HG02840 (cell line): ENCODE measurements around the gene RGN.
"Not testable (repeated sequence)": the region's sequence is repeated elsewhere in the genome, so short reads cannot be mapped to it uniquely, and the experiment has no call there.

ENCODE experiments used
- ATAC-seq: cut with Tn5 transposase; IDR thresholded peaks from one replicate; pipeline ENCODE4 v1.9.1; 2021; ENCODE audit warnings: mild to moderate bottlenecking, moderate library complexity, moderate number of reproducible peaks; ENCODE audit not compliant: unreplicated experiment, low FRiP score

The RGN gene

GRCh38 chrX:47078129-47079043, at the start of gene RGN:
Gene RGN (plus strand): TSS chrX:47078443. CDS start chrX:47081145, 2,702 bp downstream.
- ATAC-seq, result no peak

DNA sequence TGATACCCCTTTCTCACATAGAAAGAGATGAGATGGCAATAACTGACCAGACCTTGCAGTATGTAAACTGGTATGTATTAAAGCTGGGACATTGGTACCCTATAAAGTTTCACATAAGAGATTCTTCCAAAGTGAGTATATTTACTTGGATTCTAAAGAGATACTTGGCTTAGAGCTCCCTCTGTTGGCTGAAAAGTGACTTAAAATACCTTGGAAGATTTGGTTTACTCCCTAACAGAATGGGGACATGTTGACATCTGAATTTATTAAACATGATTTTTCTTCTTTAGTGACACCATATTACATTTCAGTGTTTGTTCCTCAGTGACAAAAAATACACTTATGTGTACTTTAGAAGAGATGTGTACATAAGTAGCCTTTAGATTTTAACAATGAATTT, 47.9 kb upstream of the RGN start:
- no peak for ATAC-seq

DNA sequence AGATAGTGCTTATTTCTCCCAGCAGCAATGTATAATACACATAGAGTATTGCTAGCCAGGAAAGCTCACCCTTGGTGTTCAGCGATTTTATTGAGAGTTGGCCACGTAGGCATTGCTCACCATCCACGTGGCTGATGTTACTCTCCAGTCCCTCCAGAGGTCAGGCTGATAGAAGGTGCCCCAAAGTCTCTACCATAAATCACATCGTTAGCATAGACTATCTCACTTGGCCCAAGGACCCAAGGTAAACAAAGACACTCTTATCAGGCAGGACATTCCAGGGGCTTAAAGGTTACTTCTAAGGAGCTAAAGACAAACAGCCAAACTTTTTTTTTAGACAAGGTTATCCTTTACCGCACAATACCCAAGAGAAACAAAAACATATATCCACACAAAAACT, 30.3 kb upstream of the RGN start:
- ATAC-seq, result no peak

GRCh38 chrX:47059142-47059874, 18.9 kb upstream of the RGN start:
- ATAC-seq, result no peak

- no peak for ATAC-seq
These were observed 17.5 kb upstream of the RGN start for GRCh38 chrX:47060708-47061107.

- no peak for ATAC-seq
These were observed 16.9 kb upstream of the RGN start for GRCh38 chrX:47061238-47061919.

- no peak for ATAC-seq
These were observed 15.1 kb upstream of the RGN start for GRCh38 chrX:47063179-47063578.

- no peak for ATAC-seq
These were observed 10.0 kb upstream of the RGN start for GRCh38 chrX:47068214-47068613.

DNA sequence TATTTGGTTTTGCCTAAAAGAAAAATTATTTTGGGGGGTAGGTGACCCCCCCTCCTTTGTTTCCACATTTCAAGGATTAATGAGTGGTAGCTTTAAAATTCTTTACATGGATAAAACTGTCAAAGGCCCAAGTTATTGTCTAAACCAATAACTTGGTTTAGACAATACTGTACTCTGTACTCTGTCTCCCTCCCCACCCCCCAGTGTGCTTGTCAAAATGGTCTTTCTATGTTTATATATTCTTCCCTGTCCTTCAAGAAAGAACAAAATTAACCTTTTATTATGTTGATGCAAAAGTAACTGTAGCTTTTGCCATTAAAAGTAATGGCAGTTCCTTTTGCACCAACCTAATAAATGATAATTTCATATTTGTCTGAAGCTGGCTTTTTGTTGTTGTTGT, 9.5 kb upstream of the RGN start:
- ATAC-seq, result no peak

GRCh38 chrX:47080215-47080914, 2.1 kb downstream of the RGN start:
- no peak for ATAC-seq

DNA sequence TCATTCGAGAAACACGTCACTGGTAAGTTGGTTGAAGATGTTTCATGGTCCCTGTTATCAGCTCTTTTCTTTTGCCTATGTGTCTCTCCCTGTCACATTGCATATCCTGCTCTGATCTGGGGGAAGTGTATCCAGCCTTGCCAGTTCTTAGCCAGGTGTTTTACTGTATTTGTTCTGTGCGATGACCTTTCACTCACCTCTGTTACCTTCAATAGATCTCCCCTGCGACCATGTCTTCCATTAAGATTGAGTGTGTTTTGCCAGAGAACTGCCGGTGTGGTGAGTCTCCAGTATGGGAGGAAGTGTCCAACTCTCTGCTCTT, 2.6 kb downstream of the RGN start:
- no peak for ATAC-seq

- no peak for ATAC-seq
These were observed 13.0 kb downstream of the RGN start for GRCh38 chrX:47091149-47091775.

- no peak for ATAC-seq
These were observed 15.0 kb downstream of the RGN start for GRCh38 chrX:47093248-47093647.

DNA sequence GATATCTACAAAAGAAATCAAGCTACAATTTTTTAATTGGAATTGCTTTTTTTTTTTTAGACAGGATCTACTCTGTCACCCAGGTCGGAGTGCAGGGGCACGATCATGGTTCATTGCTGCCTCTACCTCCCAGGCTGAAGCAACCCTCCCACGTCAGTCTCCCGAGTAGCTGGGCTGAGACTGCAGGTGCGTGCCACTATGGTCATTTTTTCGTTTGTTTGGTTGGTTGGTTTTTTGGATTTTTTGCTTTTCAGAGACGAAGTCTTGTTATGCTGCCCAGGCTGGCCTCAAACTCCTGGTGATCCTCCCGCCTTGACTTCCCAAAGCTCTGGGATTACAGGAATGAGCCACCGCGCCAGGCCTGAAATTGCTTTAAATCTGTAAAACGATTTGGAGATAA, 15.6 kb downstream of the RGN start:
- ATAC-seq, result no peak

GRCh38 chrX:47097018-47097417, 18.8 kb downstream of the RGN start:
- ATAC-seq, result no peak

DNA sequence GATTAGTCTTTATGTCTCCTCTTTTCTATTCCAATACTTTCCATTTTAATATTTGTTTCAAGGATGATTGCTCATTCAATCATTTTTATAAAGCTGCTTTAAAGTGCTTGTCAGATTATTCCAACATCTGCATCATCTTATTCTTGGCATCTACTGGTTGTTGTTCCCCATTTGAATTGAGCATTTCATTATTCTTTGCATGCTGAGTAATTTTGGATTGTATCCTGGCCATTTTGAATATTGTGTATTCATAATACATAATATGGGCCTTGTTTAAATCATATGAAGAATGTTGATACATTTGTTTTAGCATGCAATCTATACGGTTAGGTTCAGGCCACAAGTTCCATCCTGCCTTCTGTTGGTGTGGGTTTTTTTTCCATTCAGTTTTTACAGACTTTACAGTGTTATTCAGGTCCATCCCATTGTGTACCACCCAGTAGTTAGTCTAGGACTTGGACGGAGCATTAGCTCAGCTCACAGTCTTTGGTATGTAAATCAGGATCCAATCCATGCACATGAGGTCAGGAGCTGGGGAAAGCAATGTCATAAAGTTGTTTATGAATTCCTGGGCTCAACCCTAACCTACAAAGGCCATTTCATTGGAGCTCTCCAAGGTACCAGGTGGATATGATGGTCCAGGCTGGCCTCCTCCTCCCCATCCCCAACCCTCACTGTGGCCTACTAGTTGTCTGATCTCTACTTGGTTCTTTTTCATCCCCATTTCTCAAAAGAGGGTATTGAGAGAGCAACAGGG, 20.3 kb downstream of the RGN start:
- no peak for ATAC-seq

DNA sequence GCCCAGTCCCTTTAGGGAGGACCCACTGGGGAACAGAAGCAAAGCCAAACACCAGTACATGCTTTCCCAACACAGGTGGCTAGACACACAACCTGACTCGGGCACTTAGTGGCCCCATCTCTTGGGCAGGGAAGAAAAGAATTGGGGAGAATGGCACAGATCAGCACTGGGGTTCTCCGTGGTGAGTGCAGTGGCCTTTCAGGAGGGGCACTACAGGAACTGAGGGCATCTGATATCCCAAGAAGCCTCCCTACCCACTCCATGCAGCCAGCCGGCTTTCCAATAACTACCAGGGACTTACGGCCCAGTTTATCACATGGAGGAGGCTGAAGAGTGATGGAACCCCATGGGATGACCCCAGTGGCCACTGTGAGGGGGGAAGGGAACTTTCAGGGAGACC, 23.0 kb downstream of the RGN start:
- ATAC-seq, result no peak

DNA sequence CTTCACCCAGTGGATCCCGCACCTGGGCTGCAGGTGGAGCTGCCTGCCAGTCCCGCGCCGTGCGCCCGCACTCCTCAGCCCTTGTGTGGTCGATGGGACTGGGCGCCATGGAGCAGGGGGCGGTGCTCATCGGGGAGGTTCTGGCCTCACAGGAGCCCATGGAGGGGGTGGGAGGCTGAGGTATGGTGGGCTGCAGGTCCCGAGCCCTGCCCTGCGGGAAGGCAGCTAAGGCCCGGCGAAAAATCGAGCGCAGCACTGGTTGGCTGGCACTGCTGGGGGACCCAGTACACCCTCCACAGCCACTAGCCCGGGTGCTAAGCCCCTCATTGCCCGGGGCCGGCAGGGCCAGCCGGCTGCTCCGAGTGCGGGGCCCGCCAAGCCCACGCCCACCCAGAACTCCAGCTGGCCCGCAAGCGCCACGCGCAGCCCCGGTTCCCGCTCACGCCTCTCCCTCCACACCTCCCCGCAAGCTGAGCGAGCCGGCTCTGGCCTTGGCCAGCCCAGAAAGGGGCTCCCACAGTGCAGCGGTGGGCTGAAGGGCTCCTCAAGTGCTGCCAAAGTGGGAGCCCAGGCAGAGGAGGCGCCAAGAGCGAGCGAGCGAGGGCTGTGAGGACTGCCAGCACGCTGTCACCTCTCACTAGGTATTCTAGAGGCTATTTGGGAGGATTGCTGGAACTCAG, 32.8 kb downstream of the RGN start:
- ATAC-seq, result not testable (repeated sequence)
